ENCODE data around the gene RASD2. TPM values are rescaled to one million over a fixed set of nuclear protein-coding genes. Genes with fewer than 3 reads are reported as not detected.
A peak's percentile ranks its signal among the peaks of the same experiment; 100 is the strongest.

Gene RASD2
- total RNA-seq, 1 experiment from 2014 or later: 0.59 TPM

- DNase-seq (ENCODE audit: low spot score): peak; percentile 61
These were observed 42.4 kb downstream of the RASD2 start for GRCh38 chr22:35582861-35583670.

GRCh38 chr22:35586771-35587170 is 46.1 kb downstream of the RASD2 start:
- DNase-seq (ENCODE audit: low spot score): no peak

- DNase-seq (ENCODE audit: low spot score): peak; percentile 64
These were observed 46.8 kb downstream of the RASD2 start for GRCh38 chr22:35587447-35587870.

GRCh38 chr22:35587896-35588295 is 47.3 kb downstream of the RASD2 start:
- DNase-seq (ENCODE audit: low spot score): no peak

GRCh38 chr22:35589071-35589755 is 48.6 kb downstream of the RASD2 start:
- peak; percentile 97 for DNase-seq (ENCODE audit: low spot score)

GRCh38 chr22:35589756-35590093 is 49.1 kb downstream of the RASD2 start:
- no peak for DNase-seq (ENCODE audit: low spot score)

- DNase-seq (ENCODE audit: low spot score): no peak
These were observed 50.1 kb downstream of the RASD2 start for GRCh38 chr22:35590634-35591295.

- no peak for DNase-seq (ENCODE audit: low spot score)
These were observed 51.2 kb downstream of the RASD2 start for GRCh38 chr22:35591714-35592417.

- no peak for DNase-seq (ENCODE audit: low spot score)
These were observed 51.9 kb downstream of the RASD2 start for GRCh38 chr22:35592418-35592967.

- no peak for DNase-seq (ENCODE audit: low spot score)
These were observed 52.6 kb downstream of the RASD2 start for GRCh38 chr22:35593071-35593890.

- DNase-seq (ENCODE audit: low spot score): no peak
These were observed 53.4 kb downstream of the RASD2 start for GRCh38 chr22:35593891-35594470.

GRCh38 chr22:35594686-35595085 is 54.1 kb downstream of the RASD2 start:
- no peak for DNase-seq (ENCODE audit: low spot score)

- DNase-seq (ENCODE audit: low spot score): no peak
These were observed 56.2 kb downstream of the RASD2 start for GRCh38 chr22:35596821-35597220.

GRCh38 chr22:35597692-35598395 is 57.2 kb downstream of the RASD2 start:
- DNase-seq (ENCODE audit: low spot score): no peak

GRCh38 chr22:35598396-35598710 is 57.7 kb downstream of the RASD2 start:
- no peak for DNase-seq (ENCODE audit: low spot score)

GRCh38 chr22:35599364-35599763 is 58.7 kb downstream of the RASD2 start:
- DNase-seq (ENCODE audit: low spot score): no peak

GRCh38 chr22:35600476-35600875 is 59.8 kb downstream of the RASD2 start:
- no peak for DNase-seq (ENCODE audit: low spot score)

GRCh38 chr22:35601013-35601580 is 60.5 kb downstream of the RASD2 start:
- no peak for DNase-seq (ENCODE audit: low spot score)

- peak; percentile 71 for DNase-seq (ENCODE audit: low spot score)
These were observed 61.3 kb downstream of the RASD2 start for GRCh38 chr22:35601743-35602615.
